DMS153 (cell line): ENCODE data around the gene SMARCA1.

Experiments used
- DNase-seq: peaks from one replicate; lab custom pipeline; 2025; lab: John Stamatoyannopoulos, UW

SMARCA1 gene

DNA sequence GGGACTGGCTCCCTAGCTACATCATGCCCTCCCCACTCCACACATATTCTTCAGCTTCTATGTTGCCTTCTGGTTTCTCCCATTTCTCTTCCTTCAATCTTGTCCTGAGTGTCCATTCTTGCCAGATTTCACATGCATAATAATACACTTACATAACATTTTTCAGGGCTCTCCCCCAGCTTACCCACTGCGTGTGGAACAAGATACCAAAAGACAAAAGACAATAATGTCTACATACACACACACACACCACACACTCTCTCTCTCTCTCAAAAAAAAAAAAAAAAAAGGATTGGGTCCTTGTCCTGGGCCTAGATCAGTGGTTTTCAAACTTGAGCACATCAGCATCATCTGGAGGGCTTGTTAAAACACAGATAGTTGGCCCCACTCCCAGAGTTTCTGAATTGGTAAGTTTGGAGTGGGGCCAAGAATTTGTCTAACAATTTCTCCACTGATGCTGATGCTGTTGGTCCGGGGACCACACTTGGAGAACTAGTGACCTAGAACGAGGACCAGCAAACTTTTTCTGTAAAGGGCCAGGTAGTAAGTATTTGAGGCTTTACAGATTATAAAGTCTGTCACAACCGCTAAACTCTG, 6.5 kb upstream of the SMARCA1 start:
- peak; percentile 45 for DNase-seq

DNA sequence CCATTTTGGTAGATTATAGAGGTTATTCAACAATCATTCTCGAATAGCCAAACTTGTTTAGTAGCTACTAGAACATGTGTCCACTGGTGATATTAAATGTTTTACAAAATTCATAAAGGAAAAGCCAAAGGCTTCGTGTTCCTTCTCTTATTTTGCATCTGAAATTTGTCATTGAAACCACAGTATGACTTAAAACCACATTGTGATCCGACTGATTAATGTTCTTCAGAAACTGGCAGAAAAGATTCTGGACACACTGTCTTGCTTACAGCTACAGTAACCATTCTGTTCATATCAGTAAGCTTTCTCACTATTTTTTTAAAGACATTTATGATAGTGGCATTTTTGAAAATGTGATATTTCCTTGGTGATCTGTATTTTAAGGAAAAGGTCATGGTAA, 2.6 kb upstream of the SMARCA1 start:
- DNase-seq, result no peak

DNA sequence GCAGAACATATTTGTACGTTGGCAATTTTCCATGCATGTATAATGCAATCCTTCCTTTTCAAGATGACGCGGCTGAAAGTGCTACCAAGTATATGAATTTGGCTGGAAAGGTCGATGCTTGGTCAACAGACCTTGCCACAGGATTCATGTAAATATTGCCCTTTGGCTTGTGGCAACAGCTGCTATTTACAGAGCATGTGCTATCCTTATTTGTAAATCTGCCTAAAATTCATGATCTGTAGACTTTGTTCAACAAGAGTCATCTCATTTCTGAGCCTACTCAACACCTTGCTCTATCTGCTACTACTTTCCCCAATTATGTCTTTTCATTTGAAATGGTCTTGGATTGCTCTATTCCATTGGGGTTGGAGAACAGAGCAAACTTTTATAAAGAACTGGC, 1.9 kb upstream of the SMARCA1 start:
- DNase-seq, result peak; percentile 16

DNA sequence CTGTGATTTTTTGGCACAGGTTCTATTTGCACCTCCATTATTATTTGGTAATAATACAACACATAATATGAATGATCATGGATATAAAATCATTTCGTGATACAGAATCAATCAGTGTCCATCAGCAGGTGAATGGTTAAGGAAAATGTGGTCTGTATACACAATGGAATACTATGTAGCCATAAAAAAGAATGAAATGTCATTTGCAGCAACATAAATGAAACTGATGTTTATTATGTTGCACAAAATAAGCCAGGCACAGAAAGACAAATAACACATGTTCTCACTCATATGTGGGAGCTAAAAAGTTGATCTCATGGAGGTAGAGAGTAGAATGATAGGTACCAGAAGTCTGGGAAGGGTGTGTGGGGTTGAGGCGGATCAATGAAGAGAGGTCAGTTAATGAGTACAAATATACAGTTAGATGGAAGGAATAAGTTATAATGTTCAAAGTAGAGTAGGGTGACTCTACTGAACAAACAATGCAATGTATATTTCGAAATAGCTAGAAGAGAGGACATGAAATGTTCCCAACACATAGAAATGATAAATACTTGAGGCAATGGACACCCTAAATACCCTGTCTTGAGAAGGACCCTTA, 1.1 kb upstream of the SMARCA1 start:
- DNase-seq, result no peak

DNA sequence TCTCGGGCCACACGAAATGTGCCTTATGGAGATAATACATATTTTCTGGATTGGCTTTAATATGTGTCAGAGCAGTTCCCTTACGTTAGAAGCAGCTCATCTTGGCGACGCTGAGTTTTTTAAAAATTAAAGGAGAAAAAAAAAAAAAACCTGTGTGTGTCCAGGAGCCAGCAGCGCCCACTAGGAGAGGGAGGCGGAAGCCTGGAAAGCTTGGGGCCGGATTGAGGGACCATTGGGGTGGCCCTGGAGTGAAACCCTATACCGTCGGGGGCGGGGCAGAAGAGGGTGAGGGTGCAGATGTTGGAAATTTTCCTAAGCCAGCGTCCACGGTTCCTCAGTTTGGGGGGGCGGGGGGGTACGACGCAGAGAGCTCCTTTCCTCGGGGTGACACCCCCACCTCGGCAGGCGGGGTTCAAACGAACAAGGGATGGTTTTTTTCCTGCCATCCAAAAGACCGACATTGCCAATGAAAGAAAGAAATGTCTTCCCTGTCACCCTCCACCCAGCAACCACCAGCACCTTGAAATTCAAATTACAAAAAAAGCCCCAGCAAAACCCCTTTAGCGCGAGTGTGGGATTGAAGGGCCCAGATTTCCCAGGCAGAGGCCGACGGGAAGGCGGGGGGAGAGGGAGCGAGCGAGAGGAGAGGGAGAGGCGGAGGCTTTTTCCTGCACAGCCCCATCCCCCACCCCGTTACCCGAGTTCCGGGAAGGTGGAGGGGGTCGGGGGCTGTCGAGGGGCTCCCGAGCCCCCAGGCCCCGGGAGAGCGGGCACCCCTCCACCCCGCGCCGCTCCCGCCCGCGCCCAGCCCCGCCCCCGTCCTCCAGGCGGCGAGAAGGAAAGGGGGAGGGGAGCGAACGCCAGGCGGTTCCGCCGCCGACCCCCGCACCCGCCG, 859 bp downstream of the SMARCA1 start:
- DNase-seq, result peak; percentile 35

DNA sequence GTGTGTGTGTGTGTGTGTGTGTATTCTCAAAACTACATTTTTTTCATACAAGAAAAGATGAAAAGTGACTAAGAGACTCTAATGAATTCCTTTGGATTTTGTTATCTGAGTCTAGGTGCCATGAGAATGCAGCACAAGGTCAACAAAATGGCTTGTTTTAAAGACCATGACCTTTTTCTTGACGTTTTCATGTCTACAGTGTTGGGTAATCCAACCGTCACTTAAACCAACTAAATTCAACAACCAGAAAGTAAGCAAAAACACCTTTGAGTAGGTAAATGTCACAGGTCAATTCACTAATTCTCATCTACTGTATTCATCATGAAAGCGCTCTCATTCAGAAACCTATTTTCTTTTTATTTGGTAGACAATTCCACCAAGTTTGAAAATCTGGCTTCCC, 3.1 kb downstream of the SMARCA1 start:
- no peak for DNase-seq

DNA sequence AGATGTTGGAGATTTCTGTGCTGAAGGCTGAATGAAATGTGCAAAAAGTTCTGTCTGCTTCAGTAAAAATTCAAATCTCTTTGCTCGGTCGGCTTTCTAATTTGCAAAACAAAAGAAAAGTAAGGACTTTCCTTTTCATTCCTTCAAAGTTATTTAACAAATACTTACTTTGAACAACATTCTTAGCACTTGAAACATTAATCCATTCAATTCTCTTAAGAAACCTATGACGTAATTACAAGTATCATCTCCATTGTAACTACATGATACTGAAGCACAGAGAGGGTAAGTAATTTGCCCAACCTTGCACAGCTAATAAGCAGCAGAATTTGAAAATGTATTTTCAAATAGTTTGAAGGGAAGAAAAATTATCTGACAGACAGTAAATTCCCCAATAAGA, 6.9 kb downstream of the SMARCA1 start:
- DNase-seq, result no peak

DNA sequence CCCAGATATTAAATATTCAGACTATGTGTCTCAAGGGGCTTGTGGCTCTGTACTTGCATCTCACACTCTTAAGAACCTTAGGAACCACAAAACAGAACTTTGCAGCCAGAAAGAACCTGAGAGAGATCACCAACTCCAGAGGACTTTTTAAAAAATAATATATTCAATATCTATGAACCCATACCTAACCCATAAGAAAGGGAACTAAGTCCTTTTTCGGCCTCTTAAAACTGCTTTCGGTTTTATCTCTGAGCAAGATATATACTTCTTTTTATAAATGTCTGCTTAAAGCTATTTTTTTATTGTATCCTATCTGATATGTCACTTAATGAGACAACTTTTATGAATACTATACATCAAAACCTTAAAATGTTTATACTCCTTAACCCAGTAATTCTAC, 10.9 kb downstream of the SMARCA1 start:
- no peak for DNase-seq

DNA sequence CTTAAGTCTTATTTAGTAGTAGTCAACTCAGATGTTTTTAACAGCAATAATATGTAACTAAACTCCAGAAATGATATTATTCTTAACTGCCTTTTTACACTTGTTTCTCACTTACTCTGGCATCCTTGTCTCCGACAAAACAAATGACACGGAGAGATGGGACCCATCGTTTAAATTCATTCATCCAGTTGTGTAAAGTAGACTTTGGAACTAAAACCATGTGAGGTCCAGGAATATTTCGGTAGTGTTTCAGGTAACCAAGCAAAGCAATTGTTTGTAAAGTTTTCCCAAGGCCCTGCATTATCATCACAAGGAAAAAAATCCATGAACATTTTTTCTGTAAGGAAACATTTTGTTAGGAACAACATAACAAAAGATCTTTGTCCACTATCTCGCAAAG, 11.6 kb downstream of the SMARCA1 start:
- no peak for DNase-seq

DNA sequence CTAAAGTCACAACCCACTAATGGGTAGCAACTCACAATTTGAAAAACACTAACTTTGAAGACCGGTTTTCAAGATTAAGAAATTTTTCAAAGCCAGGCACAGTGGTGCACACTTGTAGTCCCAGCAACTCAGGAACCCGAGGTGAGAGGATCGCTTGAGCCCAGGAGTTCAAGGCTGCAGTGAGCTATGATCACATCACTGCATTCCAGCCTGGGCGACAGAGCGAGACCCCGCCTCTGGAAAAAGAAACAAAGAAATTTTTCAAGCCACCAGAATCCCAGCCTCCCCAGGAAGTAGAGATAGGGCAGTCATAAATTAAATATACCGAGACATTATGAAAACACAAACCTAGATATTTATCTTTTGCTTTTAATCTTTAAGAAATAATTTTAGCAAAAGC, 13.0 kb downstream of the SMARCA1 start:
- DNase-seq, result no peak

DNA sequence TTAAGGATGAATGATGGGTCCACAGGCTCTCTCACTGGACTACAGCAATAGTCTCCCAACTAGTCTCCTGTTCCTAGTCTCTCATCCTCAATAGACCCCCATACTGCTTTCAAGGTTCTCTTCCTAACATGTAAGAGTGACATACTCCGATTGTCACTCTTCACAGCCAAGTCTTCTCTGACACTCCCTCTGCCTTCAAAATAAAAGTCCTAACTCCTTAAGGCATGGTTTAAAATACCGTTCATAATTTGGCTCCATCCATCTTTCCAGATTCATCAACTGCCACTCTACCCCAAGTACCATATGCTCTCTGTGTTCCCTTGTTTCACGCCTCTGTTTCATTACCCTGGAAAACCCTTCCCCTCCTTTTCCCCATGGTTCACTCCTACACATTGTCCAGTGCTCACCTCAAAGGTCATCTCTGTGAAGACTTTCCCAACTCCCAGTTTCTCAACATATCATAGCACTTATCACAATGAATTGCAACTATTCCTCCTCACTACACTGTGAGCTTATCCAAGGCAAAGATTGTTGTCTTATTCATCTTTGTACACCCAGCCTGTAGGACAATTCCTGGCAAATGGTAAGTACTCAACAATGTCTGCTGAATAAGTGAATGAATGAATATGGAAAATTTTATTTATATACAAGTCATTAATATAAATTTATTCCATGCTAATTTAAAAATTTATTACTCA, 26.0 kb downstream of the SMARCA1 start:
- DNase-seq, result no peak

DNA sequence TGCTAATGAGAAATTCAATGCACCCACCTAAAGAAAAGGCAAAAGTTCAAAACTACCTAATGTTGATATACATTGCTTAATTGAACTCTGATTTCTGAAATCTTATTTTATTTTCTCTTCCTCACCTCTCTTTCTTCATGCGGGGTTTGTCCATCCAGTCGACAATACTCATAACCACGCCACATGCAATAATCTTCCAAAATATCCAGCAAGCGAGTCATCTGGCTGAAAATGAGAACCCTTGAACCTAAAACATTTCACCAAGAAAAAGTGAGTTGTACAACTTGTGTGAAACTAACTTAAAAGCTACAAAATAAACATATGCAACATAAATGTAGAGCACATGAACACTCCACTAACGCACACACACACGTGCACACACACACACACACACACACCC, 26.7 kb downstream of the SMARCA1 start:
- no peak for DNase-seq

DNA sequence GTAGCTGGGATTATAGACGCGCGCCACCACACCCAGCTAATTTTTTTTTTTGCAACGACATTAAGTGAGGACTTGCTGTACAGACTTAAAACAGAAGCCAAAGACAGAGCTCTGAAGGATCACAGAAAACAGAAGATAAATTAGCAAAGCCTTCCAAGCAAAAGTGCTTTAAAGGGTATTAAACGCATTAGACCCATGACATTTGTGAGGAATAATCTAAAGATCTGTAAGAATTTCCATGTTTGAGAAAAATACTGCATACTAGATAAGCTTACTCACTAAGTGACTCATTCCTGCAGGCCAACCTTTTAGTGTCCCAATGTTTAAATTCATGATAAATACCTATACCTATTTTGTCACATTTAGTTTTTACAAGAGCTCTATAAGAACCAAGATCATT, 27.4 kb downstream of the SMARCA1 start:
- DNase-seq, result no peak

DNA sequence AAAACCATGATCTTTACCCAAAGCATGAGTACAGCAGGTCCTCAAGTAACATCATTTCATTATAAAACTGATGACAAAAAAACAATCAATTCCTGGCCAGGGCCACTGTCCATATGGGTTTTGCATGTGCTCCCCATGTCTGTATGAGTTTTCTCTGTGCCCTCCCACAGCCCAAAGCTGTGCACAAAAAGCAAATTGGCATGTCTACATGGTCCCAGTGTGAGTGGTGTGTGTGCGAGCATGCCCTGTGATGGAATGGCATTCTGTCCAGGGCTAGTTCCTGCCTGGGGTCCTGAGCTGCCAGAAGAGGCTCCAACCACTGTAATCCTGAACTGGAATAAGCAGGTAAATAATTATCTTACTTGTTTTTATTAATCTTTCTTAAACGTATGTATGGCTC, 28.4 kb downstream of the SMARCA1 start:
- DNase-seq, result no peak

DNA sequence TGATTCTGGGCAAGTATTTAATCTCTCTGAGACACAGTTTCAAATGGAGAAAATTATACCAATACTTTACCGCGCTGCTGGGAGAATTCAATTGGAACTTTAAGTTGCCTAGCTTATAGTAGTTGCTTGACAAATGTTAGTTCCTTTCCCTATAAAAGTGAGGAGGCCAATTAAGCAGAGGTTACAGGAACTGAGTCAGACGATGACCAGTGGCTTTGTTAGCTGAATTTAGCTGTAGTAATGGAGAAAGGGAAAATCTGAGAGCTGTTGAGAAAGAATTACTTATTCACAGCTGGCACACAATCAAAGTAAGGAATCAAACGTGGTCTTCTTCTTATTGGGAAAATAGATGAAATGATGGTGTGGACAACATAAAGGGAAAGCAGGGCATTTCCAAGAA, 29.6 kb downstream of the SMARCA1 start:
- no peak for DNase-seq

DNA sequence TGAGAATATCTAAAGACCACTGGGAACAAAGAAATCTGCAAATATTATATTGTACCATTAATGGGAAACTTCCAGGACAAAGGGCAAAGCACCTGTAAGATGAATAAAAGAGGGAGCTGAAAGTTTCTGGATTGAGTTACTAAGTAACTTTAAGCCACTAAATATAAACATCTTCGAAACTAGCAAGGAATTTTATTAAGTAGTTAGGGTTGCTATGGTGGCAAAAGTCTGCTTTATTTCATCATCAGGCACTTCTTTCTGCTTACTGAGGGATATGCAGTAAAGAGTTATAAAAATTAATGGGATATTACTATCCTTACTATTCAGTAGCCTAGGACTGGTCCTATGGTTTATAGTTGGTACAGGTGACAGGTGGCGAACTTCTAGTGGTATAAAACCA, 33.0 kb downstream of the SMARCA1 start:
- no peak for DNase-seq

DNA sequence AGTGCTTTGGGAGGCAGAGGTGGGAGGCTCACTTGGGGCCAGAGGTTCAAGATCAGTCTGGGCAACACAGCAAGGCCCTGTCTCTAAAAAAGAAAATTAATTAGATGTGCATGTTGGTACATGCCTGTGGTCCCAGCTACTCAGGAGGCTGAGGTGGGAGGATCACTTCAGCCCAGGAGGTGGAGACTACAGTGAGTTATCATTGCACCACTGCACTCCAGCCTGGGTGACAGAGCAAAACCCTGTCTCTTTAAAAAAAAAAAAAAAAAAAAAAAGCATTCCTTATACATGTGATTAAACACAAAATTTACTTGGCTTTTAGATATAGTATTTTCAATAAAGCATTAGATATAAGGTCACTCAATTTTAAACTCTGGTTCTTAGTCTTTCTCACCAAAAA, 34.9 kb downstream of the SMARCA1 start:
- no peak for DNase-seq

DNA sequence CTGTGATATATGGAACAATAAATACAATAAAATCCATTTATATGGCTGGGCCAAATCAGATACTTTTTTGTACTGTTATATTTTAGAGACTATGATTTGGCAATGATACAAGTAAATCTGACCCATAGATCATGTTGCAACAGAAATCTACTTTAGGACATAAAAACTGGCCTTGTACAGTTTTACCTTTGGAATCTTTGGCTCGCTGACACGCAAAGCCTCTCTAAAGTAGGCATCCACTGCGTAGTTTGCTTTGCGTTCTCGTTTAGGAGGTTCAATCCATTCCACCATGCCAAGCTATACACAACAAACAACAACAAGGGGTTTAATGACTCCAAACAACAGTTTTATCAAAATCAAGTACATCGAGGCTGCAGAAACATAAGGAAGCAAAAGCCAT, 42.4 kb downstream of the SMARCA1 start:
- DNase-seq, result no peak

DNA sequence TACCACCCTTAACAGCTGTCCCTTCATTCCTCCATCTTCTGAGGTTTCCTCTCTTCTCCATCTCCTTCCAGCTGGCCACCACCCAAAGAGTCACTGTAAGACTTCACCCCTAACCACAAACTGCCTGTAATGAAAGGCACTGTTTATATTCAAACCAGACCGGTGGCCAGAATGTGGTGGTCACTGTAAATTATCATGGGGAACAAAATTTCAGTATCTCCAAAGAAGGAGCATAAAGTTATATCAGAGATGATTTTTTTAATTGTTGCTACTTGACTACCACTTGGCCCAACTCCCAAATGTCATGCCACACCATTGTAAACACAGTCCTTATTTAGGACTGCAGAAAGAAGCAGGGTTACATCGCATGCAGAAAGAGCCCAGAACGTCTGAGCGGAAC, 44.8 kb downstream of the SMARCA1 start:
- DNase-seq, result no peak

DNA sequence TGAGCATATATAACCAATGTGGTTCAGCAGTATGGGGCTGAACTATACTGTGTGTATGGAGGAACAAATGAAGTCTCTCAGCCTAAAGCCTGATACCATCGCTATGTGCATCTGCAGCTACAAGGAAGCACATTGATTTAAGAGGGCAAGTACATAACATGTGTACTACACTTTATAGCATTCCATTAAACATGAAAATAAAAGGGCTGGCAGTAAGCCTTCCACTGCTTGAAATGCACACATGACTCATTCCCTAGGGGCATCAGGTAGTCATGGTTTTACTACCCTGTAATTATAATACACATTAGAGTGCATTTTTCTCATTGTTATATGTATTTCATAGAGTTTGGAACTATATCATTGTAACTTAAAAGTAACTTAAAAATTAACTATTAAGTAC, 51.2 kb downstream of the SMARCA1 start:
- peak; percentile 29 for DNase-seq

DNA sequence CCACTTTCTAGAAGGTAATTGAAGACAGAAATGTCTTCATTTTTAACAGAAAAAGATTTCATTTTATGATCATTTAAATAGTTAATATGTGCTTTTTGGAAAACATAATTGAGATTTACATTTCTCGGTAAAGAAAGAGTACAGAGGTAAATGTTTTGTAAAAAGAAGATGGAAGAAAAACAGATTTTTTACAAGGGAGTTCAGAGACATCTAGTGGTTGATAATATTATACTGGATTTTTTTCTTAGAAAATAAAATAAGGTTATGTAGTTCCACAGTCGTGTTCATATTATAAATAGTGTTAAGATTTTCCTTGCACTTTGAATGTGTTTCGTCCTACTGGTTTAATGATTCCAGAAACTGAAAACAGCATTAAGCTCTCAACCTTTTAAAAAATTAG, 60.6 kb downstream of the SMARCA1 start:
- DNase-seq, result no peak

DNA sequence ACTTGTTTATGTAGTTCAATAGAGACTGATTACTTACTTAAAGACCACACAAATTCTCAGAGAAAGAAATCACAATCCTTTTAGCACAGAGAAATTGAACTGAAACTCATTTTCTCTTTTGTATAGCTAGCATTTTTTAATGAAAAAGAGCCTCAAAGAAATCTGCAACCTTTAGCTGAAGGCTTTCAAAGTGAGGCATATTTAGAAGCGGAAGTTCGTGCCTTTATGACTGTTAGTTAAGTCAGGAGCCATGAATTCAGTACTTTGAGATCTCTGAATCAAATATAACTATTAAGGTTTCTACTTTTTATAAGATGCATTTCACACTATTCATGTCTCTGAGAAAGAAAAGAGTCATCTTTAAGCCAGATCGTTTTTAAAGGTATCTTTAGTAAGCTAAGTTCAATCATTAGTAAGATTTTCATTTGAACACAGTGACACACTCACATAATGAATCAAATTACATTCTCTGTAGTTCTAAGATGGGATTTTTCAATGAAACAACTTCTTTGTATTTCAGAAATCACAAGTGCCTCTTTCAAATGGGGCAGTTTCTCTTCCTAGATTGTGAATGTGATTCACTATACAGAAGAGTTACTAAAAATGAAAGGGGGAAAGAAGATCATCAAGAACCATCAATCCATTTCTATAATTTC, 61.4 kb downstream of the SMARCA1 start:
- no peak for DNase-seq
